SHP77 treated with DMSO at 0.1 percent for 48 hours (cell line): ENCODE data around the gene ARHGAP20.

ENCODE experiments used
- DNase-seq: peaks from one replicate; lab custom pipeline; 2025; lab: John Stamatoyannopoulos, UW

ARHGAP20 gene

GRCh38 chr11:110527146-110527545, 185.1 kb downstream of the ARHGAP20 start:
- DNase-seq = no peak
